Central memory CD8-positive, alpha-beta T cell (primary cell): ENCODE measurements around the gene PMFBP1.

Source experiments
- ATAC-seq: fragments of 150-1000 bp; cut with Tn5 transposase; replicated peaks from 2 replicates; pipeline ENCODE4 v1.10.0; 2022; ENCODE audit warnings: mild to moderate bottlenecking, moderate FRiP score, moderate number of reproducible peaks; ENCODE audit not compliant: poor library complexity, severe bottlenecking; ENCODE audit errors: extremely low read depth
- DNase-seq, 2 donors: peaks; one replicate each; pipeline ENCODE4 v3.0.0; 2021; ENCODE audit warnings: low spot score in 2 of 2
- H3K27ac Mint-ChIP-seq: one replicate; pipeline ENCODE4 v1.8.0; 2022; ENCODE audit warnings: low read depth, mild to moderate bottlenecking, moderate library complexity, mixed read lengths
- H3K27me3 Mint-ChIP-seq: one replicate; pipeline ENCODE4 v1.8.0; 2022; ENCODE audit warnings: mixed read lengths
- H3K36me3 Mint-ChIP-seq: one replicate; pipeline ENCODE4 v1.8.0; 2022; ENCODE audit warnings: mild to moderate bottlenecking, moderate library complexity, mixed read lengths; ENCODE audit not compliant: insufficient read depth
- H3K4me1 Mint-ChIP-seq: one replicate; pipeline ENCODE4 v1.8.0; 2022; ENCODE audit warnings: mixed read lengths
- H3K4me3 Mint-ChIP-seq: one replicate; pipeline ENCODE4 v1.8.0; 2022; ENCODE audit warnings: mild to moderate bottlenecking, moderate library complexity, mixed read lengths
- H3K9me3 Mint-ChIP-seq: one replicate; pipeline ENCODE4 v1.8.0; 2022; ENCODE audit warnings: mixed read lengths

The PMFBP1 gene

DNA sequence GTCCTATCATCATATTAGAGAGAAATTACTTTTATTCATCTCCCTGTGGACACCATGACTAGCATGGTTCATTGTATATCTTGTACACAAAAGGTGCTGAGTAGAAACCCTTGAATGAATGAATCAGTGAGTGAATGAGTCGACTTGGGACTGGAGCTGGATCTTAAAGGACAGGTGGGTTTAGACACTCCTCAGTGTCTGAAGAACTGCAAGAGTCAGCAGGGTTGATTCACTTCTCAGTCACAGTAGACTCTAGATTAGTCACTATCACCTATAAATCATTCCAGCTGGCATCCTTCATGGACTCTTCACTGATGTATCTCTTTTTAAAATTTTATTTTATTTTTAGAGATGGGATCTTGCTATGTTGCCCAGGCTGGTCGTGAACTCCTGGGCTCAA lies 30.1 kb upstream of the PMFBP1 start:
- H3K4me1 Mint-ChIP-seq: no peaks in the 10 kb centered on the region
- ATAC-seq: no peak

DNA sequence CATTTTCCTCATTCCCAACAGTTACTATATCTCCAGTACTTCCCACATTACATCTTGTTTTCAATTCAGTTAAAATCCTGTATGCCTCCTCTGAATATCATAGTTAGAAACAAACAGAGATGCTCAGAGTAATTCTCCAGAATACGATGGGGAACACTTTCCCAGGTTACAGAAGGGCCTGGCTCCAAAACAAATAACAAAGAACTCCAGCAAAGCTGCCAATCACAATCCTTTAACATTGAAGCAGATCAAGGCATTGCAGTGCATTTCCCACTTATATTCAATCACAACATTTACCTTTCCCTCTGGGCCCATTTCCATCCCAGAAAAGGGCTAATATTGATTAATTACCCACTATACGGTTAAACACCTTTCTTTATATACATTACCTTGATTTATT lies 29.4 kb upstream of the PMFBP1 start:
- Mint-ChIP-seq H3K4me1 (no peaks in the 10 kb centered on the region), H3K36me3 (no peaks in the 10 kb centered on the region), H3K27ac (no peak overlapping the region), H3K9me3 (no peaks in the 10 kb centered on the region), H3K27me3 (peaks cover 55% of the 10 kb centered on the region), H3K4me3 (no peak overlapping the region)
- ATAC-seq (no peak), DNase-seq (no peak)

More for the DNA sequence above, 30.1 kb upstream of the PMFBP1 start:
- H3K27ac Mint-ChIP-seq: no peak overlapping the region
- no peak for DNase-seq
- no peak overlapping the region for H3K4me3 Mint-ChIP-seq
- H3K27me3 Mint-ChIP-seq: peaks cover 61% of the 10 kb centered on the region
- H3K9me3 Mint-ChIP-seq: no peaks in the 10 kb centered on the region
- H3K36me3 Mint-ChIP-seq: no peaks in the 10 kb centered on the region

GRCh38 chr16:72199761-72200337 lies 27.9 kb upstream of the PMFBP1 start:
- Mint-ChIP-seq H3K27me3 (peaks cover 43% of the 10 kb centered on the region), H3K4me3 (no peak overlapping the region), H3K27ac (no peak overlapping the region), H3K36me3 (no peaks in the 10 kb centered on the region), H3K9me3 (no peaks in the 10 kb centered on the region), H3K4me1 (no peaks in the 10 kb centered on the region)
- DNase-seq (no peak), ATAC-seq (no peak)

GRCh38 chr16:72198771-72199201 lies 26.8 kb upstream of the PMFBP1 start:
- H3K27me3 Mint-ChIP-seq: peaks cover 43% of the 10 kb centered on the region
- no peak overlapping the region for H3K4me3 Mint-ChIP-seq
- DNase-seq (no peak), ATAC-seq (no peak)
- no peaks in the 10 kb centered on the region for H3K4me1 Mint-ChIP-seq
- H3K36me3 Mint-ChIP-seq: no peaks in the 10 kb centered on the region
- no peaks in the 10 kb centered on the region for H3K9me3 Mint-ChIP-seq
- H3K27ac Mint-ChIP-seq: no peak overlapping the region

GRCh38 chr16:72198021-72198711 lies 26.2 kb upstream of the PMFBP1 start:
- H3K4me1 Mint-ChIP-seq: no peaks in the 10 kb centered on the region
- H3K27me3 Mint-ChIP-seq: peaks cover 43% of the 10 kb centered on the region
- H3K27ac Mint-ChIP-seq: no peak overlapping the region
- no peaks in the 10 kb centered on the region for H3K9me3 Mint-ChIP-seq
- ATAC-seq (no peak), DNase-seq (no peak)
- H3K36me3 Mint-ChIP-seq: no peaks in the 10 kb centered on the region
- H3K4me3 Mint-ChIP-seq: no peak overlapping the region

GRCh38 chr16:72197545-72197944 lies 25.6 kb upstream of the PMFBP1 start:
- Mint-ChIP-seq H3K36me3 (no peaks in the 10 kb centered on the region), H3K9me3 (no peaks in the 10 kb centered on the region), H3K4me1 (no peaks in the 10 kb centered on the region), H3K27me3 (peaks cover 38% of the 10 kb centered on the region), H3K4me3 (no peak overlapping the region), H3K27ac (no peak overlapping the region)
- no peak for DNase-seq
- no peak for ATAC-seq

DNA sequence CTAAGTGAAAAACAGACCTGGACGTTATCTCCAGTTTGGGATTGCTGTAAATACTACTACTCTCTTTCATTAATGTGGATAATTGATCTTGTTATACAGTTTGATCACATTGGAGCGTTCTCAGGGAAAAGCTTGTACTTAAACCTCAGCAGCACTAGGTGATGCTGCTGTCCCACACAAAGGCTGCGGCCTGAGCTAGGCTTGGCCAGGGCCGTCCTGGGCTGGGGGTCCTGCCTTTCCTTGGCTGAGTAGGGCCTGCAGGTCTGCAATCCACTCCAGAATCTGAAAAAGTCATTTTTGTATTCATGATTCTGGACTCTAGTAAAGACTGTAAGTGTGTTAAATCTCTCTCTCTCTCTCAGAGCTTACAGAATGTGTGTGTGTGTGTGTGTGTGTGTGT lies 23.7 kb upstream of the PMFBP1 start:
- Mint-ChIP-seq H3K4me3 (no peak overlapping the region), H3K36me3 (no peaks in the 10 kb centered on the region), H3K9me3 (no peaks in the 10 kb centered on the region), H3K4me1 (no peaks in the 10 kb centered on the region), H3K27me3 (peaks cover 32% of the 10 kb centered on the region), H3K27ac (no peak overlapping the region)
- no peak for DNase-seq
- no peak for ATAC-seq

DNA sequence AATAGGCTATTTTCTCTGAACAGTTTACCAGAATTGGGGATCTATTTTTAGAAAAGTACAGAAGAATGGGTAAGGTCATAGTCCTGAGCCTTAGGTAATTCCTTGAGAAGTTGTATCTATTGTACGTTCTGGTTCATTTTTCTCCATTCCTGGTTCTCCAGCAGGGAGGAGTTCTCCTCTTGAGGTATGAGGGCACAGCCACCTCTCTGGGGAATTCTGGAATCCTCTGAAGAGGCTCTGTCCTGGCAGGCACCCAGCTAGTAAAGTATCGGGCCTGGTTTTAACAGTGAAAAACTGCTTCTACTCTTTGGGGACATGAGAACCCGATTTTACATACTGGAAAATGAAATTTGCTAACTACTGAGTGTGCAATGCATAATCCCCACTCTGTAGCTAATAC lies 19.6 kb upstream of the PMFBP1 start:
- Mint-ChIP-seq H3K27me3 (peaks cover 8% of the 10 kb centered on the region), H3K9me3 (no peaks in the 10 kb centered on the region), H3K27ac (no peak overlapping the region), H3K4me1 (no peaks in the 10 kb centered on the region), H3K36me3 (no peaks in the 10 kb centered on the region), H3K4me3 (no peak overlapping the region)
- ATAC-seq (no peak), DNase-seq (no peak)

DNA sequence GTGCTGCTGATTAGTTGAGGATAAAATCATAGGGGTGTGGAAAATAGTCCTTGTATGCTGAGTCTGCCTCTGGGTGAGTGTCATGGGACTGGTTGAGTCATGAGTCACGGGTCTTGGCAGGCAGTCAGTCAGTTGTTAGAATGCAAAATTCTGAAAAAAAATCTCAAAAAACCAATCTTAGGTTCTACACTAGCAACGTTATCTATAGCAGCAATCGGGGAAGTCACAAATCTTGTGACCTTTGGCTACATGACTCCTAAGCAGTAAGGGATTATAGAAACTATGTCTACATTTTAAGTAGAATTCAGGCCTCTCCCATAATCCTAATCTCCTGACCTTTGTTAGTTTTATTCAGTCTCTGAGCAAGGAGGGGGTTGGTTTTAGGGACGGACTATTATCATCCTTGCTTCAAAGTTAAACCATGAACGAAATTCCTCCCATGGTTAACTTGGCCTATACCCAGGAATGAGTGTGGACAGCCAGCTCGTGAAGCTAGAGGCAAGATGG lies 18.0 kb upstream of the PMFBP1 start:
- H3K27ac Mint-ChIP-seq: no peak overlapping the region
- H3K4me3 Mint-ChIP-seq: no peak overlapping the region
- H3K4me1 Mint-ChIP-seq: no peaks in the 10 kb centered on the region
- H3K27me3 Mint-ChIP-seq: peaks cover 8% of the 10 kb centered on the region
- DNase-seq (no peak), ATAC-seq (no peak)
- no peaks in the 10 kb centered on the region for H3K36me3 Mint-ChIP-seq
- no peaks in the 10 kb centered on the region for H3K9me3 Mint-ChIP-seq

- H3K4me3 Mint-ChIP-seq: no peak overlapping the region
- no peaks in the 10 kb centered on the region for H3K9me3 Mint-ChIP-seq
- DNase-seq: no peak
- H3K27me3 Mint-ChIP-seq: peaks cover 8% of the 10 kb centered on the region
- H3K4me1 Mint-ChIP-seq: no peaks in the 10 kb centered on the region
- no peaks in the 10 kb centered on the region for H3K36me3 Mint-ChIP-seq
- ATAC-seq: no peak
- no peak overlapping the region for H3K27ac Mint-ChIP-seq
Observed at GRCh38 chr16:72188541-72188940, 16.6 kb upstream of the PMFBP1 start.

DNA sequence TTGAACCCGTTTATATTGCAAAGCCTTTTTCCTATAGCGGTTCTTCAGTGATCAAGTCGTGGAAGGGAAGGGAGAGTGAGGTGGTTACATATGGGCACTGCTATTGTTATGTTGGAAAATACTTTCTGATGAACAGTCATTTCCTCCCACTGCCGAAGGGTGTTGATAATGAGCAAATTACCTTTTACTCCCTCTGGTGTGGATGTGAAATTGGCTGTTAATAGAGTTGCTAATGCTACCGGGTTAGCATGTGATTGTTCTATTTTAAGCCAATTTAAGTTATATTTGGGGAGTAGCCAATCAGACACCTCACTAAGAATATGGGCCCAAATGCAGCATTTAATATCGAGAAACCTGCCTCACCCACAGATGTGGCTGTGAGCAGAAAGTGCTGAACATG lies 15.6 kb upstream of the PMFBP1 start:
- peaks cover 8% of the 10 kb centered on the region for H3K27me3 Mint-ChIP-seq
- H3K4me3 Mint-ChIP-seq: no peak overlapping the region
- ATAC-seq (no peak), DNase-seq (no peak)
- H3K4me1 Mint-ChIP-seq: no peaks in the 10 kb centered on the region
- H3K9me3 Mint-ChIP-seq: no peaks in the 10 kb centered on the region
- no peak overlapping the region for H3K27ac Mint-ChIP-seq
- no peaks in the 10 kb centered on the region for H3K36me3 Mint-ChIP-seq

DNA sequence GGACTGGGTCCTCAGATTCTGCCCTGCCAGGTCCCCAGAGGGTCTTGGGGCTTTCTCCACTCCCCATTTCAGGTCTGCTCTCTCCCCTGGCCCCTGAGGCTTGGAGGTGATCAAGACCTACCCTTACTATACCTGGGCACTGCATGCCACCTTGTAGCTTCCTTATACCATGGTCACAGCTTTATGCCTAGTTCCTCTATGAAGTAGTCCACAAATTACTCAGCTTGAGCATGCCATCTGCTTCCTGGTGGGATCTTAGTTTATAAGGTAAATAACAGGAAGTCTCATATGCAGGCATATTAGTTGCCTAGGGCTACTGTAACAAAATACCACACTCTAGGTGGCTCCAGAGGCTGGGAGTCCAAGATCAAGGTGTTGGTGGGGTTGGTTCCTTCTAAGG lies 11.0 kb upstream of the PMFBP1 start:
- no peaks in the 10 kb centered on the region for H3K36me3 Mint-ChIP-seq
- no peak overlapping the region for H3K27ac Mint-ChIP-seq
- no peaks in the 10 kb centered on the region for H3K27me3 Mint-ChIP-seq
- DNase-seq (no peak), ATAC-seq (no peak)
- H3K4me3 Mint-ChIP-seq: no peak overlapping the region
- H3K4me1 Mint-ChIP-seq: no peaks in the 10 kb centered on the region
- H3K9me3 Mint-ChIP-seq: no peaks in the 10 kb centered on the region

DNA sequence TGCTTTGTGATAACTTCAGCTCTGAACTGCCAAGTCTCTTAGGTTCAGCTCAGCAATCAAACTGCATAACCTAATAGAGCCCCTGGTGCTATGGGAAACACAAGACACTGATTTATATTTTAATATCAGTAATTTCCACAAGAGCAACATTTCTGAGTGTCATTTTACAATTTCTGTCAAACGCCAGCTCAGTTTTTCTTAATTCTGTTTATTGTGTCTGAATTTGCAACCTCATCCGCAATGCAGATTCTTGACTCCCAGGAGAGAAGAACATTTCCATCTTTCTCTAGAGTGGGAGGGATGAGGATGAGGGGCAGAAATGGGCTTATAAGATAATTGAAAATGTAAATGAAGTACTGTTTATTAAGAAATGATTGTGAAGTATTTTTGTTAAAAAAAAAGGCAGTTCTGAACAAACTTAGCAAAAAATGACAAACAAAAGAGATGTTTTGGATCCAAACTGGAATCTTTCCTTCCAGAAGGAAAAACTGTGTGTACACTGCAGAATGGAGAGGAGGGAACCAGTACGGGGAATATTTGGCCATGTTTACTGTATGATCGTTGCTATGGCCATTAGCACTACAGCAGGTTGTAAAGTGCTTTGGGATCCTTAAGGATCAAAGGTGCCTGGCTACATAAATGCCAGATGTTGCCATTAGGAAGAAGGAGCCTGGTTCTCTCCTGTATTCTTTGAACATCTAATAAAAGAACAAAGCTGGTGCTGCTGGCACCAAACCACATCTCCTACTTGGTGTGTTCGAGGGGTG lies 7.4 kb upstream of the PMFBP1 start:
- Mint-ChIP-seq H3K9me3 (peaks cover 4% of the 10 kb centered on the region), H3K4me3 (no peak overlapping the region), H3K36me3 (peaks cover 2% of the 10 kb centered on the region), H3K27me3 (peaks cover 24% of the 10 kb centered on the region), H3K4me1 (no peaks in the 10 kb centered on the region), H3K27ac (no peak overlapping the region)
- DNase-seq: no peak
- ATAC-seq: no peak
